Suprapubic skin (tissue), 4 donors: Measurements from ENCODE around the gene INPP5A.

Experiments
- EP300 ChIP-seq: sonication (generic); formaldehyde crosslinking; IDR thresholded peaks from one replicate; pipeline ENCODE4 v1.6.1; 2017; ENCODE audit warnings: antibody characterized with exemption
- POLR2A ChIP-seq, 2 donors: fragments of 450-650 bp; IDR thresholded peaks; one replicate each; pipeline ENCODE4 v1.6.1; 2017; ENCODE audit warnings: antibody characterized with exemption in 2 of 2, mild to moderate bottlenecking in 2 of 2, moderate library complexity in 2 of 2
- POLR2AphosphoS5 ChIP-seq, 3 donors: sonication (generic); formaldehyde crosslinking; IDR thresholded peaks; one replicate each; pipeline ENCODE4 v1.6.1; 2017; ENCODE audit warnings: antibody characterized with exemption in 3 of 3
- TF ChIP-seq, protein P1 (sequence below), 2 donors: fragments of 200-600 bp in 1 of 2; fragments of 450-650 bp in 1 of 2; sonication (generic) in 1 of 2; IDR thresholded peaks; one replicate each; pipeline ENCODE4 v1.5.1; 2016 to 2019; ENCODE audit warnings: antibody characterized with exemption in 2 of 2, mild to moderate bottlenecking in 1 of 2, moderate library complexity in 1 of 2

DNA sequence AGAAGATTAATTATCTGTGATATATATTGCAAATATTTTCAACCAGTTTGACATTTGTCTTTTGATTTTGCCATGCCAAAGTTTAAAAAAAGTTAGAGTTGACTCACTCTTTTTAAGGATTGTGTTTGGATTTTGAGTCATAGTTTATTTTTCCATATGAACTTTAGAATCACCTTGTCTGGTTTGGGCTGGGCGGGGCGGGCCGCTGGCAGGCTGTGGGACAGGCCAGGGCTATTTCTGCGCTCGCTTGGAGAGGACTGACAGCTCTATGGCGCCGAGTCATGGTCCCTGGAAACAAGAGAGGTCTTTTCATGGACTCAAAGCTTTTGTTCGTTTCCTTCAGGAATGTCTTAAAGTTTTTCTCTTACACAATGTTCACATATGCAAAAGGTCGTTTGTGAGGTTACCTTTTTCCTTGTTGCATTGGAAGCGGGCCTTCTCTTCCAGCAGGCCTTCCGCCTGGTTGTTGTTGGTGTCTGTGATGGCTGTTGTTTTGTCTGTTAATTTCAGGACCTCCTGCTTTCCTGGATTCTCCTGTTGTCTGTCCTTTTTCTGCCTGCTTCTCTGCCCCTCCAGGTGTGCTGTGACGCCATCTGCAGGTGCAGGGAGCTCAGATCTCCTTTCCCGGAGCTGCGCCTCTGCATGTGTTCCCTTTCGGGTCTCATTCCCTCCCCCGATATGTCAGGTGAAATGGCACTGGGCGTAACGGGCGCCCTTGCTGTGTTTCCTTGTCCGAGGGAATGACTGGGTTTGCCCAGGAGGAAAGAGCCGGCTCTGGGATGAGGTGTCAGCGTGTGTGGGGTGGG is 53.8 kb downstream of the INPP5A start:
- TF ChIP-seq, protein P1, sequence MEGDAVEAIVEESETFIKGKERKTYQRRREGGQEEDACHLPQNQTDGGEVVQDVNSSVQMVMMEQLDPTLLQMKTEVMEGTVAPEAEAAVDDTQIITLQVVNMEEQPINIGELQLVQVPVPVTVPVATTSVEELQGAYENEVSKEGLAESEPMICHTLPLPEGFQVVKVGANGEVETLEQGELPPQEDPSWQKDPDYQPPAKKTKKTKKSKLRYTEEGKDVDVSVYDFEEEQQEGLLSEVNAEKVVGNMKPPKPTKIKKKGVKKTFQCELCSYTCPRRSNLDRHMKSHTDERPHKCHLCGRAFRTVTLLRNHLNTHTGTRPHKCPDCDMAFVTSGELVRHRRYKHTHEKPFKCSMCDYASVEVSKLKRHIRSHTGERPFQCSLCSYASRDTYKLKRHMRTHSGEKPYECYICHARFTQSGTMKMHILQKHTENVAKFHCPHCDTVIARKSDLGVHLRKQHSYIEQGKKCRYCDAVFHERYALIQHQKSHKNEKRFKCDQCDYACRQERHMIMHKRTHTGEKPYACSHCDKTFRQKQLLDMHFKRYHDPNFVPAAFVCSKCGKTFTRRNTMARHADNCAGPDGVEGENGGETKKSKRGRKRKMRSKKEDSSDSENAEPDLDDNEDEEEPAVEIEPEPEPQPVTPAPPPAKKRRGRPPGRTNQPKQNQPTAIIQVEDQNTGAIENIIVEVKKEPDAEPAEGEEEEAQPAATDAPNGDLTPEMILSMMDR (IDR thresholded peaks at IDR 0.05) = no peak
- no peak for TF ChIP-seq POLR2A (IDR thresholded peaks at IDR 0.05)
- TF ChIP-seq POLR2AphosphoS5 (IDR thresholded peaks at IDR 0.05) = no peak
- TF ChIP-seq EP300 = no peak
